Activated T-cell treated with anti-CD3 and anti-CD28 coated beads, Interleukin-2, amount 50 U/mL, for 72 hours (primary cell): ENCODE results near the gene FBXO2. TPM values are rescaled to one million over a fixed set of nuclear protein-coding genes. Genes with fewer than 3 reads are reported as not detected.
"Not testable (repeated sequence)": the region's sequence is repeated elsewhere in the genome, so short reads cannot be mapped to it uniquely, and the experiment has no call there.

Source experiments
- ATAC-seq, 2 donors: fragments of 150-1000 bp; cut with Tn5 transposase; replicated peaks in 1 of 2; 2 replicates each; pipeline ENCODE4 v1.10.0; 2021; ENCODE audit warnings: moderate library complexity in 2 of 2, mild to moderate bottlenecking in 1 of 2
- DNase-seq, 2 donors: peaks; one replicate each; pipeline ENCODE4 v3.0.0; 2021 to 2022; ENCODE audit warnings: mixed read lengths in 1 of 2
- H3K27ac Mint-ChIP-seq: one replicate; pipeline ENCODE4 v1.8.0; 2022; ENCODE audit warnings: mild to moderate bottlenecking, moderate library complexity, mixed read lengths
- H3K27me3 Mint-ChIP-seq: one replicate; pipeline ENCODE4 v1.8.0; 2022; ENCODE audit warnings: low read depth, mixed read lengths
- H3K36me3 Mint-ChIP-seq, 2 donors: one replicate each; pipeline ENCODE4 v1.8.0; 2022; ENCODE audit warnings: mixed read lengths in 2 of 2, mild to moderate bottlenecking in 1 of 2; ENCODE audit not compliant: insufficient read depth in 2 of 2
- H3K4me1 Mint-ChIP-seq: one replicate; pipeline ENCODE4 v1.8.0; 2022; ENCODE audit warnings: low read depth, mixed read lengths
- H3K4me3 Mint-ChIP-seq, 2 donors: one replicate each; pipeline ENCODE4 v1.8.0; 2022; ENCODE audit warnings: mild to moderate bottlenecking in 2 of 2, mixed read lengths in 2 of 2, moderate library complexity in 2 of 2
- H3K9me3 Mint-ChIP-seq, 2 donors: one replicate each; pipeline ENCODE4 v1.8.0; 2022; ENCODE audit warnings: mixed read lengths in 2 of 2
- total RNA-seq, 2 donors: library from RNA; stranded (reverse); gene quantifications; one replicate each; pipeline ENCODE4 v1.2.3, GENCODE V29; 2022

FBXO2 gene
- total RNA-seq, 2 donors from 2014 or later: 1.9 to 3.9 TPM

DNA sequence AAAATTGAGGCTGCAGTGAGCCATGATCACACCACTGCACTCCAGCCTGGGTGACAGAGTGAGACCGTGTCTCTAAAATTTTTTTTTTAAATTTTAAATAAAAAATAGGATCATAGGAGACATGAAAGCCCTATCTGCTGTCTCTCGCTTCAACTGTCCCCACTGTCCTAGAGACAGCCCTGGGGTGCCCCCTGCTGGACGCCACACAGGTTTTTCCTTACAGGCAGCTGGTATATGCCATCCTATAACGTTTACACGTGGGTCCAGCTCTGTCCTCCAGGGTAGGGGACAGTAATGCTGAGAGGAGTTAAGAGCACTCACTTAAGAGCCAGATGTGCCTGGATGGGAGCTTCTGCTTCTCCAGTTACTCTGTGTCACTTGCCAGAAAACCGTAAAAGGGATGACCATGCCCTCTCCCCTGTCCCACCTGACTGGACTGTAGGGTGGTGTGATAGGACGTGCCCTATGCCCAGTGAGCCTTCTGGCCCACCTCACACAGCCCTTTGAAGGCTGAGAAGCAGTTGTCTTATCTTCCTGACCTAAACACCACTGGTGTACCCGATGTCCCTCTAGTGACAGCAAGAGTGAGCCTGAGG lies 8.5 kb downstream of the FBXO2 start:
- ATAC-seq (peak; percentile 48 to 50), DNase-seq (peak; percentile 85 to 88)
- no peak overlapping the region for H3K27ac Mint-ChIP-seq

DNA sequence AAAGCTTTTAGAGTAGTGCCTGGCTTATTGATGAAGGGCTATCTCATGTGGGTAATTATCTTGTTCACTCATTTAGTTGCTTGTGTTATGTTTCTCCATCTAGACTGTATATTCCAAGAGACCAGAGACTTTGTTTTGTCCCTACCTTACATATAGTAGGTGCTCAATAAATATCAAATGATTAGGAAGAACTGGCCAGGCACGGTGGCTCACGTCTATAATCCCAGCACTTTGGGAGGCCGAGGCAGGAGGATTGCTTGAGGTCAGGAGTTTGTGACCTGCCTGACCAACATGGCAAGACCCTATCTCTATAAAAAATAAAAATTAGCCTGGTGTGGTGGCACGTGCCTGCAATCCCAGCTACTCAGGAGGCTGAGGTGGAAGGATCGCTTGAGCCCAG lies 9.0 kb downstream of the FBXO2 start:
- Mint-ChIP-seq H3K9me3 (no peaks in the 10 kb centered on the region), H3K27ac (no peak overlapping the region), H3K4me1 (peaks cover 7% of the 10 kb centered on the region), H3K4me3 (no peak overlapping the region), H3K27me3 (no peaks in the 10 kb centered on the region), H3K36me3 (no peaks in the 10 kb centered on the region)
- DNase-seq (no peak), ATAC-seq (no peak)

More for the DNA sequence above, 8.5 kb downstream of the FBXO2 start:
- H3K4me3 Mint-ChIP-seq: no peak overlapping the region
- peaks cover 10% of the 10 kb centered on the region for H3K4me1 Mint-ChIP-seq
- H3K27me3 Mint-ChIP-seq: no peaks in the 10 kb centered on the region
- H3K36me3 Mint-ChIP-seq: no peaks in the 10 kb centered on the region
- H3K9me3 Mint-ChIP-seq: no peaks in the 10 kb centered on the region

DNA sequence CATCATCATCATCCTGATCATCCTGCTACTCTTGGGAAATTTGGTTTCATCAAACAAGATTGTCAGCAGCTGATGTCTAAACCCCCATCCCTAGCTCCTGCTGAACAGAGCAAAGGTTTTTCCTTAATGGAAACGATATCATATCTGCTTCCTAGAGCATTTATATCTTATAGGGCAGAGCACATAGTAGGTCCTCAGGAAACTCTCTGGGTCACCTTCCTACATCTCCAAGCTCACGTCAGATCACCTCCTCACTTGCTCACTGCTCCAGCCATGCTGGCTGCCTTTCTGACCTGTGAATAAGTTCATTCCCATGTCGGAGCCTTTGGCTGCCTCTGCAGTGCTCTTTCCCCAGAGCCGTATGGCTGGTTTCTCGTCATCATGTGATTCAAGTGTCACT lies 10.4 kb downstream of the FBXO2 start:
- H3K4me1 Mint-ChIP-seq: no peaks in the 10 kb centered on the region
- H3K27me3 Mint-ChIP-seq: no peaks in the 10 kb centered on the region
- no peak overlapping the region for H3K4me3 Mint-ChIP-seq
- H3K36me3 Mint-ChIP-seq: no peaks in the 10 kb centered on the region
- H3K9me3 Mint-ChIP-seq: no peaks in the 10 kb centered on the region
- ATAC-seq: no peak
- no peak overlapping the region for H3K27ac Mint-ChIP-seq
- no peak for DNase-seq

DNA sequence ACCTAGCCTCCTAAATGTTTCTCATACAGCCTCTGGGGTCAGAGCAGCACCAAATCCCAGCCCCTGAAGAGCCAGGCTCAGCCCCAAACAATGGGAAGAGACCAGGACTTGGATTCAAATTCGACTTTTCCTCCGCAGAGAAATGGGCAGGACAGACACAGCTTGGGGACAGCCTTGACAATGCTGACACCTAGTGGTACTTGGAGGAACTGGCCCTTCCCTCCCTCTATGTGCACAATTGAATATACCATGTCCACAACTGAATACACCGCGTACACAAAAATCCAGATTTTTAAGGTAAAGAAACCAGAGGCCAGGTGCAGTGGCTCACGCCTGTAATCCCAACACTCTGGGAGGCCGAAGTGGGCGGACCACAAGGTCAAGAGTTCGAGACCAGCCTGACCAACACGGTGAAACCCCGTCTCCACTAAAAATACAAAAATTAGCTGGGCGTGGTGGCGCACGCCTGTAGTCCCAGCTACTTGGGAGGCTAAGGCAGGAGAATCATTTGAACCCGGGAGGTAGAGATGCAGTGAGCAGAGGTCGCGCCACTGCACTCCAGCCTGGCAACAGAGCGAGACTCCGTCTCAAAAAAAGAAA lies 11.7 kb downstream of the FBXO2 start:
- H3K9me3 Mint-ChIP-seq, H3K4me3 Mint-ChIP-seq, H3K27me3 Mint-ChIP-seq, H3K36me3 Mint-ChIP-seq, H3K27ac Mint-ChIP-seq, H3K4me1 Mint-ChIP-seq: not testable (repeated sequence)
- ATAC-seq (peak; percentile 71), DNase-seq (peak; percentile 68 to 71)

DNA sequence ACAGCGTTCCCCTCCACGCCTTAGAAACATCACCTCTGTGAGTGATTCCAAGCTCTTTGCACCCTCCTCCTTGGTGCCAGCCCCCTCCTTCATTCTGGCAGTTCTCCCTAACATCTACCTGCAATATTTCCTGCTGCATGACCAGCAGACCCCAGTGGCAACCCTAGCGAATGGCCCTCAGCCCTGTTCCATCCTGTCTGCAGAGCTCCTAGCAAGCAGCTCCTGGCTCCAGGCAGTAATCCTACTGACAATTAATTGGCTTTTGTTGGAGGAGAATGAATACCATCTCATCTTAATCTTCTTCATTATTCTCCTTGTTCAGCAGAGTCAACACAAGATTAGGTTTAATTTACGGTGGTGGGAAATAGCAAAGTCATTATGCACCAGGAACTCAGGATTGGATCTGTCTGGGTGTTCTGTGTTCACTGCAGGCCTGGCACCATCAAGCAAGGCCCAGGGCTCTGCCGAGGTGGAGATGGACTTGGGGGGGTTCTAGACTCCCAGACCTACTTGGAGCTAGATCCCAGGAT lies 12.4 kb downstream of the FBXO2 start:
- no peaks in the 10 kb centered on the region for H3K4me1 Mint-ChIP-seq
- no peaks in the 10 kb centered on the region for H3K9me3 Mint-ChIP-seq
- ATAC-seq: no peak
- no peak for DNase-seq
- H3K27ac Mint-ChIP-seq: no peak overlapping the region
- H3K4me3 Mint-ChIP-seq: no peak overlapping the region
- no peaks in the 10 kb centered on the region for H3K27me3 Mint-ChIP-seq
- no peaks in the 10 kb centered on the region for H3K36me3 Mint-ChIP-seq

DNA sequence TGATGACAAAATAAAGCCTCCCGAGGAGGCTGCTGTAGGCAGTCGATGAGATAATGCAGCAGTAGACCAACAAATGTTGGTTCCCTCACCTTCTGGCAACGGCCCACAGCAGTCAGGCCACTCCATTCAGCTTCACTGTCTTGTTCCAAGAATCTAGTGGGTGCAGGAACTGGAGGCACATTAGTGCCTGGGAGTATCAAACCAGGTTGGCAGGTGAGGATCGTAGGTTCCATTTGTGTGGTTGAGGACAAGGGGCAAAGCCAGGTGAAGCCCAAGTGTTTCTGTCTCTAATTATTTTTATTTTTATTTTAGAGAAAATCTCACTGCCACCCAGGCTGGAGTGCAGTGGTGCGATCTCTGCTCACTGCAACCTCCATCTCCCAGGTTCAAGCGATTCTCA lies 13.3 kb downstream of the FBXO2 start:
- Mint-ChIP-seq H3K27me3 (no peaks in the 10 kb centered on the region), H3K4me3 (no peak overlapping the region), H3K27ac (no peak overlapping the region), H3K4me1 (no peaks in the 10 kb centered on the region), H3K36me3 (no peaks in the 10 kb centered on the region), H3K9me3 (no peaks in the 10 kb centered on the region)
- DNase-seq (no peak), ATAC-seq (no peak)

DNA sequence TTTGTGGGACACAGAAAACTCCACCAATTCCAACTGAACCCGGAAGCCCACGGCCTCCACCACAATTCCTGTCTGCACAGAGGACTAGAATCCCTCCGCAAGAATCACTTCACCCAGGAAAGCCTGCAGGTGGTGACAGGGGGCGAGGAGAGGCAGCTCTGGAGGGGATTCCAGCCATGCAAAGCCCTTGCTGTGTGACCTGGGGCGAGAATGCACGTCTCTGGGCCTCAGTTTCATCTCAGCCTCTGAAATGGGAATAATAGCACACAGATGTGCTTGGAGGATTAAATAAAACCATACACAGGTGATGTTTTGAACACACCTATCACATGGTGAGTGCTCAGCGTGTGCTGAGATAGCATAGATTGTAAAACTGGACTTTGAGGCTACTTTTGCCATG lies 14.1 kb downstream of the FBXO2 start:
- no peaks in the 10 kb centered on the region for H3K9me3 Mint-ChIP-seq
- H3K36me3 Mint-ChIP-seq: no peaks in the 10 kb centered on the region
- ATAC-seq (no peak), DNase-seq (no peak)
- no peak overlapping the region for H3K27ac Mint-ChIP-seq
- no peaks in the 10 kb centered on the region for H3K4me1 Mint-ChIP-seq
- no peak overlapping the region for H3K4me3 Mint-ChIP-seq
- no peaks in the 10 kb centered on the region for H3K27me3 Mint-ChIP-seq

- Mint-ChIP-seq H3K9me3 (no peaks in the 10 kb centered on the region), H3K36me3 (no peaks in the 10 kb centered on the region), H3K4me1 (no peaks in the 10 kb centered on the region)
Observed at GRCh38 chr1:11639372-11639771, 14.9 kb downstream of the FBXO2 start.

GRCh38 chr1:11638121-11638520 lies 16.1 kb downstream of the FBXO2 start:
- H3K9me3 Mint-ChIP-seq: no peaks in the 10 kb centered on the region
- no peak overlapping the region for H3K4me3 Mint-ChIP-seq
- DNase-seq: no peak
- no peaks in the 10 kb centered on the region for H3K36me3 Mint-ChIP-seq
- no peaks in the 10 kb centered on the region for H3K4me1 Mint-ChIP-seq
- no peaks in the 10 kb centered on the region for H3K27me3 Mint-ChIP-seq
- no peak for ATAC-seq
- no peak overlapping the region for H3K27ac Mint-ChIP-seq

More at GRCh38 chr1:11639372-11639771, 14.9 kb downstream of the FBXO2 start:
- no peak overlapping the region for H3K4me3 Mint-ChIP-seq
- ATAC-seq (no peak), DNase-seq (no peak)
- H3K27ac Mint-ChIP-seq: no peak overlapping the region
- no peaks in the 10 kb centered on the region for H3K27me3 Mint-ChIP-seq

DNA sequence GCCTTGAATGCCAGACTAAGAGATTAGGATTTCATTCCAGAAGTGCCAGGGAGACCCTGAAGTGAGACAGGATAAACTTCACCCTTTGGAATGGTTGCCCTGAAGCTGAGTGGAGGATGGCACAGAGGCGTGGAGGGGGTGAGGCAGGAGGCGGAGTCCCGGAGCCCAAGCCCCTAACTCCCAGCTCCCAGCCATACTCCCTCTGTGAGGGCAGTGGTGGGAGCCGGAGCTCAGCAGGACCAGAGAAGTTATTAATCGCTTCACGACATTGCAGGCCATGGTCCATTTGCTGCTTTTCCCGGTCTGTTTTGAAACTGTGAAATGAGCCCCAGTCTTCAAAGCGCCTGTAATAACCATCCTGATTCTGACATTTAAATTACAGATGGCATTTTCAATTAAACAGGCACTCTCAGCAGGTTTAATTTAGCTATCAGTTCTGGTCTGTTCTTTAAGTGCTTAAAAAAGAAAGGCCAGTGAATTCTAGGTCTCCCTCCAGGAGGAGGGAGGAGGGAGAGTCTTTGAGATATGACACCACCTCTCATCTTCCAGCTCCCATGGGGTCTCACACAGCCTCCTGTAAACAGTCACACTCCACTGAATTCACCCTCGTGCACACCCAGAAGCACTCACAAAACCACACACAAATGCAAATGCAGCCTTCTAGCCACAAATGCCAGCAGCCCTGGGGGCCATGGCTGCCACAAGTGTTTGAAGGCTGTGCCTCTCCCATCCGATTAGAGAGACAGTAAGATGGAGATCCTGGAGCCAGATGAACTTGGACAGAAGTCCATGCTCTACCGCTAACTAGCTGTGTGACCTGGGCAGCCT lies 19.6 kb downstream of the FBXO2 start:
- Mint-ChIP-seq H3K4me1 (no peaks in the 10 kb centered on the region), H3K27ac (no peak overlapping the region), H3K4me3 (no peak overlapping the region), H3K27me3 (peaks cover 9% of the 10 kb centered on the region), H3K9me3 (no peaks in the 10 kb centered on the region), H3K36me3 (no peaks in the 10 kb centered on the region)
- ATAC-seq: no peak
- DNase-seq: no peak

DNA sequence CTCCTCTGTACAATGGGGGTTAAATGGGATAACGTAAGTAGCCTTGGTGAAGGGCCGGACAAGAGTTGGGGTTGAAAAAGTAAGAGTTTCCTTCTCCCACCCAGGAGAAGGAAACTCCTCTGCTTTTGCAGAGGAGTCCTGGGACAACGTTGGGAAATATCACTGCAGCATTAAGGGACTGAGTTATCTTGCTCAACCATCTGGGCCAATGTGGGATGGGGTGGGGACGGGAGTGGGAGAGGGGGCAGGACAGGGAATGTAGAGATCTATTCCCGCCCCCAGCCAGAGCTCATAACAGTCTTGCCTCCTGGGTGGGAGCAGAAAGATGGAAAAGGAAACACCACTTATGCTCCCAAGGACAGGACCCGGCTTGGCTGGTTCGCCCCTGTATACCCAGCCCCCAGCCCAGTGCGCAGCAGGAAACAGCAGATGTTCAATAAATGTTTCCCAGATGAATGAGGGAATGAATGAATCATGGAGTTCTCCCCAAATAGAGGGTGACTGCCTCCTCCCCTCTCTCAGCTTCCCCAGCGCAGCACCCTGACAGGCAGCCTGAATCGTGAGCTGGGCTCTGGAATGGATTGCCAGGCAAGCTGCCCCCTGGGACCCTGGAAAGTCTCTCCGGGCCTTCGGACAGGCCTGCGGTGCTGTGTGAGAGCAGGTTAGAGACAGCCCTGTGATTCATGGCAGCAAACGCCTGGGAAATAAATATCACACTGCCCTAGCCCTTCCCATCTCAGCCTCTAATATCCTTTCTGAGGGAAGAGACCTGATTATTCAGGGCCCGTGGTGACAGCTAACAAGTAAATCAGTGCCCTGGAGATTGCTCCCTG lies 24.8 kb downstream of the FBXO2 start:
- Mint-ChIP-seq H3K4me3 (no peak overlapping the region), H3K27me3 (peaks cover 15% of the 10 kb centered on the region), H3K36me3 (no peaks in the 10 kb centered on the region), H3K4me1 (no peaks in the 10 kb centered on the region), H3K27ac (no peak overlapping the region), H3K9me3 (no peaks in the 10 kb centered on the region)
- no peak for ATAC-seq
- no peak for DNase-seq

GRCh38 chr1:11628767-11629166 lies 25.5 kb downstream of the FBXO2 start:
- Mint-ChIP-seq H3K36me3 (no peaks in the 10 kb centered on the region), H3K4me1 (no peaks in the 10 kb centered on the region), H3K27ac (no peak overlapping the region), H3K9me3 (no peaks in the 10 kb centered on the region), H3K4me3 (no peak overlapping the region), H3K27me3 (peaks cover 15% of the 10 kb centered on the region)
- DNase-seq (no peak), ATAC-seq (no peak)

- DNase-seq: no peak
- no peaks in the 10 kb centered on the region for H3K9me3 Mint-ChIP-seq
- no peak for ATAC-seq
- H3K4me3 Mint-ChIP-seq: no peak overlapping the region
- H3K36me3 Mint-ChIP-seq: no peaks in the 10 kb centered on the region
- peak overlapping the region; percentile 63 for H3K27ac Mint-ChIP-seq
- peaks cover 11% of the 10 kb centered on the region for H3K27me3 Mint-ChIP-seq
- no peaks in the 10 kb centered on the region for H3K4me1 Mint-ChIP-seq
Observed at GRCh38 chr1:11626551-11626950, 27.7 kb downstream of the FBXO2 start.
